SK-N-MC (cell line): ENCODE data around the gene PA2G4.
"Not testable (repeated sequence)": the region's sequence is repeated elsewhere in the genome, so short reads cannot be mapped to it uniquely, and the experiment has no call there.

Experiments used
- DNase-seq: peaks from one replicate; pipeline ENCODE4 v3.0.0-alpha.2; 2011; ENCODE audit warnings: low read depth, low spot score
- H3K27ac ChIP-seq: fragments of 200-600 bp; sonication (generic); 2 replicates; pipeline ENCODE4 v1.5.1; 2016; ENCODE audit warnings: mixed run types
- H3K36me3 ChIP-seq: fragments of 200-600 bp; sonication (generic); 2 replicates; pipeline ENCODE4 v1.6.1; 2017; ENCODE audit warnings: antibody characterized with exemption, low read length, mixed read lengths; ENCODE audit not compliant: insufficient read depth
- H3K4me3 ChIP-seq: fragments of 200-600 bp; sonication (generic); 2 replicates; pipeline ENCODE4 v1.5.1; 2016
- H3K9ac ChIP-seq: fragments of 200-600 bp; sonication (generic); 2 replicates; pipeline ENCODE4 v1.8.0; 2017; ENCODE audit warnings: mixed run types, mixed read lengths; ENCODE audit not compliant: insufficient read length
- H3K9me3 ChIP-seq: fragments of 200-600 bp; sonication (generic); 2 replicates; pipeline ENCODE4 v1.6.1; 2017; ENCODE audit warnings: low read depth, mild to moderate bottlenecking, antibody characterized with exemption, low read length, moderate library complexity, mixed read lengths
- EZH2 ChIP-seq: fragments of 200-600 bp; sonication (generic); IDR thresholded peaks from one replicate; pipeline ENCODE4 v1.6.1; 2017; ENCODE audit warnings: antibody characterized with exemption
- FOXP2 ChIP-seq: optimal IDR thresholded peaks from 2 replicates; pipeline ENCODE3; 2011; ENCODE audit warnings: mild to moderate bottlenecking, moderate library complexity; ENCODE audit not compliant: insufficient read depth; ENCODE audit errors: extremely low read length, control extremely low read depth
- POLR2AphosphoS5 ChIP-seq: IDR thresholded peaks from 2 replicates; pipeline ENCODE4 v1.6.1; 2012; ENCODE audit warnings: mild to moderate bottlenecking, low read depth, low read length, borderline replicate concordance

PA2G4 gene

DNA sequence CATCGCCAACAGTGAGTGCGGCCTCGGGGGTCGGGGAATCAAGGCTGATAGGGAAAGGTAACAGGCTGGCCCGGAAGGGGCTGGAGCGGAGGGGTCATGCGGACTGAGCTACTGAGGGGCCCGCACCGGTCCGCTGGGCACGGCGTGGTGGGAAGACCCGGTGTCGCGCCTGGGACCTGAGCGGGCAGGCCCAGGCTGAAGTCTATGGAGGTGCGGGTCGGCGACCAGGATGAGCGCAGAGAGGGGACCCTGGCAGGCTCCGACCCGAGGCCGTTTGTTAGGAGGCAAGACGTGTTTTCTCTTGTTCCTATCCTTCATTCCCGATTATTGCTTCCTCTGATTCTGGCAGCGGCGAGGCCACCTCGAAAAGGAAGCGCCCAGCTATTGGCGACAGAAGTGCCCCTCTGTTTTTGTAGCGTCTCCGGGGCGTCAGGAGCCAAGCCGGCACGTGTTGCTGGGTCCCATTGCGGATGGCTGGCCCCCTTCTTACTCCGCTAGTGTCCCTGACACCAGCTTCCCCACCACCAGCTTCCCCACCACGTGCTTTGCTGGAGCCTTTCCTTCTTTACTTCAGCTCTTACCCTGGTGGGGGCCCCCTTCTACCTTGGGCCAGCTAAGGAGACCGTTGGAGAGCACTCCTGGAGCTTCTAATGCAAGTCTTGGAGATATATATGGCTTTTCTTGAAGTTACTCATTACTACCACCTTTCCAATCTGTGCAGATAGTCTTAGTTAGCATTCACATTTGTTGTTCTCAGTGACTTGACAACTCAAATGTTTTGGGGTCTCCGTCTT is 653 bp downstream of the PA2G4 start:
- H3K36me3 ChIP-seq: peaks cover 42% of the 10 kb centered on the region
- no peak for DNase-seq
- H3K9ac ChIP-seq: peak overlapping the region; percentile 98
- TF ChIP-seq EZH2 (no peak), POLR2AphosphoS5 (no peak), FOXP2 (no peak)
- H3K27ac ChIP-seq: peak overlapping the region; percentile 76
- H3K9me3 ChIP-seq: no peaks in the 10 kb centered on the region
- H3K4me3 ChIP-seq: peak overlapping the region; percentile 93

GRCh38 chr12:56105609-56105902 is 1.2 kb downstream of the PA2G4 start:
- no peak for DNase-seq
- peak overlapping the region; percentile 76; the same call in 1 of the 2 replicates for H3K27ac ChIP-seq
- H3K9ac ChIP-seq: peak overlapping the region; percentile 98
- no peaks in the 10 kb centered on the region for H3K9me3 ChIP-seq
- TF ChIP-seq FOXP2 (no peak), EZH2 (no peak), POLR2AphosphoS5 (no peak)
- peaks cover 47% of the 10 kb centered on the region for H3K36me3 ChIP-seq
- peak overlapping the region; percentile 93 for H3K4me3 ChIP-seq

DNA sequence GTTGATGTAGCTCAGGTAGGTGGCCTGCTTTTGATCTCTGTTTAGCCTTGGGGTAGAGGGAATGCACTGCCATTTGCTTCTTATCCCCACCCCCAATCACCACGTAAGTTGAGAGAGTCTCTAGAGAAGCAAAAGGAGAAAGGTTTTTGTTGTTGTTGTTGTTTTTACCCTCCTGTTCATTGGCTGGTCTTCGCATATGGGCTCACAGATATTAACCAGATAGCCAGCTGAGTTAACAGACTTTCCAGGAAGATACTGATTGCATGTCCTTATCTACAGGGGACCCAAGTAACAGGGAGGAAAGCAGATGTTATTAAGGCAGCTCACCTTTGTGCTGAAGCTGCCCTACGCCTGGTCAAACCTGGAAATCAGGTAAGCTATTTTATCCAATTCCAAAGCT is 2.9 kb downstream of the PA2G4 start:
- no peak for DNase-seq
- TF ChIP-seq FOXP2 (no peak), EZH2 (no peak), POLR2AphosphoS5 (no peak)
- no peak overlapping the region for H3K9ac ChIP-seq
- H3K9me3 ChIP-seq: no peaks in the 10 kb centered on the region
- peaks cover 62% of the 10 kb centered on the region for H3K36me3 ChIP-seq
- H3K4me3 ChIP-seq: no peak overlapping the region
- no peak overlapping the region; the same call in 1 of the 2 replicates for H3K27ac ChIP-seq

GRCh38 chr12:56110571-56110970 is 6.2 kb downstream of the PA2G4 start:
- no peak for DNase-seq
- H3K27ac ChIP-seq: no peak overlapping the region
- peaks cover 84% of the 10 kb centered on the region for H3K36me3 ChIP-seq
- H3K9me3 ChIP-seq: no peaks in the 10 kb centered on the region
- no peak for TF ChIP-seq POLR2AphosphoS5
- no peak overlapping the region for H3K9ac ChIP-seq
- no peak overlapping the region for H3K4me3 ChIP-seq

DNA sequence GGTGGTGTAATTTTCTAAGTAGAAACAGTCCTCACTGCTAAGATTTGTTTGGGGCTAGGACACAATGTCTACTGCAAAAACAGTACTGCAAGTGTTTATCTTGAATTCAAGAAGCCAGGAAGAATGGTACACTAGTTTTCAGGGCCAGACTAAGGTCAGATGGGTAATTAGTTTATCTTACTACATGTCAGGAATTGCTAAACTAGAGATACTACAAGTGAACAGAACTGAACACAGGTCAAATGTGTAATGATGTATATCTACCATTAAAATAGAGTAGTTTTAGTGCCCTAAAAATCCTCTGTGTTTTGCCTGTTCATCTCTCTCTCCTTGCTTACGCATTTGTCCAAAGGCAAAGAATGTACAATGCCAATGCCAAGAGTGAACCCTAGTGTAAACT is 9.7 kb downstream of the PA2G4 start:
- TF ChIP-seq EZH2 (no peak), POLR2AphosphoS5 (no peak), FOXP2 (no peak)
- Histone ChIP-seq H3K4me3 (no peak overlapping the region), H3K36me3 (peaks cover 61% of the 10 kb centered on the region), H3K27ac (peak overlapping the region; percentile 69), H3K9ac (no peak overlapping the region), H3K9me3 (no peaks in the 10 kb centered on the region)
- DNase-seq: no peak

DNA sequence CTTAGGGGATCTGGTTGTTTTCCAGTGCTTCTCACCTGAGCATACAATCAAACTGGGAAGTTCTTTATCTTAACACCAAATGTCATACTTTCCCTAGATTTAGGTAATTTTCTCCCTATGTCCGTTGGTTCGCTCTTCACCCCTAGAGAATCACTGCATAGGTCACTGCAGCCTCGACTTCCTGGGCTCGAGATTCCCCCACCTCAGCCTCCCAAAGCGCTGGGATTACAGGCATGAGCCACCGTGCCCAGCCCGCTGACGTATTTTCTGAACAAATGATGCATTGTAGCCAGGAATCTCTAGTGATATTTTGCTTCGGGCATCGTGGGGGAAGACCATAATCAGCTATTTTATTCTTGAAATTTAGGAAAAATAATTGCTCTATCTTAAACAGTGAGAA is 11.0 kb downstream of the PA2G4 start:
- peak overlapping the region; percentile 93 for H3K4me3 ChIP-seq
- H3K36me3 ChIP-seq: peaks cover 54% of the 10 kb centered on the region
- TF ChIP-seq FOXP2: no peak
- no peak for TF ChIP-seq POLR2AphosphoS5
- no peak for TF ChIP-seq EZH2
- DNase-seq: no peak
- no peaks in the 10 kb centered on the region for H3K9me3 ChIP-seq
- H3K27ac ChIP-seq: peak overlapping the region; percentile 98
- H3K9ac ChIP-seq: no peak overlapping the region

DNA sequence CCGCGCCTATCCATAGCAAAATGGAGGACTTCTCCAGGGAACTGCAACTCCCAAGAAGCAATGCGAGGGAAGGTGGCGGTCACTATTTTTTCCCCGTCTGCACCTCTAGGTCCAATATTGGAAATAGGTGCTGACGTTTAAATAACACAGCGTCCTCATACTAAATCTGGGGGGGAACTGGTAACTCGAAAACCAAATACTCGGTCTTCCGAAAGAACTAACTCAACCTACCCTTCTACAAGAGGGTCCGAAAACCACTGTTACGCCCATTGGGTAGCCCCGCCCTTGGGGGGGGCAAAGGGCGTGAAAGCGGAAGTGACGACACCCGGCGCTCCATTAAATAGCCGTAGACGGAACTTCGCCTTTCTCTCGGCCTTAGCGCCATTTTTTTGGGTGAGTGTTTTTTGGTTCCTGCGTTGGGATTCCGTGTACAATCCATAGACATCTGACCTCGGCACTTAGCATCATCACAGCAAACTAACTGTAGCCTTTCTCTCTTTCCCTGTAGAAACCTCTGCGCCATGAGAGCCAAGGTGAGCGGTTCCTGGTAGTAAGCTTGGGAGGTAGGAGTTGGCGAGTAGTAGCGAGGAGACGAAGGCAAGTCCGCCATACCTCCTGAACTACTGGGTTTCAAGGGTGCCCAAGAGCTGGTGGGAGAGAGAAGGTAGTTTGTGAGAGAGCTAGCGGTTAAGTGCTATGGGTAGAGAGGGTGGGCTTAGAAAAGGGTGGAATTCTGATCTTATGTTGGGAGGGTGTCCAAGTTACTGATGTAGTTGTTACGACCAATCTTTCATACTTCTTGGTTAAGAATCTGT is 12.1 kb downstream of the PA2G4 start, which contains the start of gene RPL41:
Gene RPL41, plus strand, starts transcription at position 367 of the 815 bp plus-strand sequence.
- no peaks in the 10 kb centered on the region for H3K9me3 ChIP-seq
- H3K9ac ChIP-seq: peak within 1 kb of the TSS; percentile 96
- H3K27ac ChIP-seq: peak within 1 kb of the TSS; percentile 98
- H3K36me3 ChIP-seq: peaks cover 54% of the 10 kb centered on the region
- DNase-seq: peak; percentile 81
- H3K4me3 ChIP-seq: peak within 1 kb of the TSS; percentile 93
- TF ChIP-seq FOXP2 (no peak), POLR2AphosphoS5 (peak; percentile 100)

- not testable (repeated sequence) for H3K9me3 ChIP-seq, DNase-seq
- Histone ChIP-seq H3K4me3 (peak overlapping the region; percentile 93), H3K9ac (peak overlapping the region; percentile 96), H3K27ac (peak overlapping the region; percentile 98), H3K36me3 (peaks cover 51% of the 10 kb centered on the region)
Observed at GRCh38 chr12:56117082-56117706, 12.8 kb downstream of the PA2G4 start.
